ENCODE results near the gene TWIST2. TPM values are rescaled to one million over a fixed set of nuclear protein-coding genes. Genes with fewer than 3 reads are reported as not detected.

TWIST2 gene
- total and polyA plus RNA-seq, 7 experiments from 2014 or later, result not detected

DNA sequence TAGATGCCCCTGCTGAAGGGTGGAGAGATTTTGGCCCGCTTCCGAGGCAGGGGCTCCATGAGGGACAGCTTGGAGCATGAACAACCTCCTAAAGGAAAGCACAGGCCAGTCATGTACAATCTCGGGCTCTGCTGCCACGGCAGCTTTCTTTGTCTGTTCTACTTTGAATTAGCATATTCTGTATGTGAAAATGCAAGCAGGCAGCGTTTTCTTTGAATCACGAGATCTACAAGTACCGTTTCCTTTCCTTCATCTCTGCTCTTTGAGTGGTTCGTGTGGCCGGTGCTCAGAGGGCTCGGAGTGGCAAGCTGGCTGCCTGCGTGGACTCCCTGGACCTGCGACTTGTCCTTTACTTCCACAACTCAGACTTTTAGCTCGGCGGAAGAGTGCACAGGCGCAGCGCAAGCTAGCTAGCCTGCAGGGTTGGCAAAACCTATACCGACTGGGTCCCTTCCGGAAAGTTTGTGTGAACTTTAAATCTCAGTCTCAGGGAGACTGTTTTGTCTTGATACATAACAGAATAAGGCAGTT, 6.9 kb downstream of the TWIST2 start:
- Mint-ChIP-seq H3K27me3 (peaks cover 33 to 70% (median 48%) of the 10 kb centered on the region in 5 donors), H3K27ac (no peak overlapping the region), H3K4me3 (no peak overlapping the region), H3K36me3 (no peaks in the 10 kb centered on the region), H3K4me1 (no peaks in the 10 kb centered on the region), H3K9me3 (no peaks in the 10 kb centered on the region)
- Histone ChIP-seq H3K27ac (ENCODE audit: low read depth, low read length) (no peak overlapping the region), H3K9me3 (ENCODE audit: control insufficient read depth in 2 of 3, low read length in 3 of 3) (no peaks in the 10 kb centered on the region), H3K27me3 (ENCODE audit: control insufficient read depth in 2 of 2, insufficient read depth in 2 of 2, low read length in 2 of 2) (no peaks in the 10 kb centered on the region), H3K4me1 (ENCODE audit: control insufficient read depth in 2 of 2, insufficient read depth in 2 of 2, low read length in 2 of 2) (no peaks in the 10 kb centered on the region), H3K36me3 (ENCODE audit: control insufficient read depth in 2 of 3, insufficient read depth in 3 of 3, low read length in 3 of 3) (no peaks in the 10 kb centered on the region), H3K4me3 (ENCODE audit: low read length) (no peak overlapping the region)
- CTCF ChIA-PET, result no interaction called here
- DNase-seq, result no peak
- POLR2A ChIA-PET, result no interaction called here
- intact Hi-C loops (cut with micrococcal nuclease), result no loop called here
- no peak for ATAC-seq

DNA sequence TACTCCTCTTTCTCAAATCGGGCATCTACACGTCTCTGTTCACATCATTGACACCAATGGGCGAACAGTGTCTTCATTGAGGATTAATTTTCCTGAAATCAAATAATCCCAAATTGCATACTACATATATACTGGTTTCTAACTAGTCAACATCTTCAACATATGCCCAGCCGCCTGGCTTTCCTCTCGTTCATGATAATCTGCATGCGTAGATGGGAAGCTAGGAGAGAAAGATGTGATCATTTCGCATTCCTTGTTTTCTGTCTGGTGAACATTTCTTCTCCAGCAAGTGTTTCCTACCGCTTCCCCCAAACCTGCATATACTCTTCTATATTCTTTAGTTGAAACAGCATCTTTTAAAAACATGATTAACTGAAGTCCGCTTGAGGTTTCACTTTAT, 7.4 kb downstream of the TWIST2 start:
- H3K27me3 ChIP-seq (ENCODE audit: control insufficient read depth in 2 of 2, insufficient read depth in 2 of 2, low read length in 2 of 2), result no peaks in the 10 kb centered on the region
- H3K36me3 Mint-ChIP-seq, result no peaks in the 10 kb centered on the region
- no peak overlapping the region for H3K4me3 ChIP-seq (ENCODE audit: low read length)
- ChIA-PET POLR2A (no interaction called here), CTCF (no interaction called here)
- no peak overlapping the region for H3K27ac ChIP-seq (ENCODE audit: low read depth, low read length)
- H3K4me1 ChIP-seq (ENCODE audit: control insufficient read depth in 2 of 2, insufficient read depth in 2 of 2, low read length in 2 of 2), result no peaks in the 10 kb centered on the region
- ATAC-seq (no peak), DNase-seq (no peak)
- H3K4me1 Mint-ChIP-seq, result no peaks in the 10 kb centered on the region
- no peaks in the 10 kb centered on the region for H3K36me3 ChIP-seq (ENCODE audit: control insufficient read depth in 2 of 3, insufficient read depth in 3 of 3, low read length in 3 of 3)
- intact Hi-C loops (cut with micrococcal nuclease), result no loop called here
- H3K4me3 Mint-ChIP-seq, result no peak overlapping the region
- H3K9me3 Mint-ChIP-seq, result no peaks in the 10 kb centered on the region
- no peak overlapping the region for H3K27ac Mint-ChIP-seq
- H3K9me3 ChIP-seq (ENCODE audit: control insufficient read depth in 2 of 3, low read length in 3 of 3), result no peaks in the 10 kb centered on the region
- H3K27me3 Mint-ChIP-seq, result peaks cover 31 to 69% (median 46%) of the 10 kb centered on the region in 5 donors

DNA sequence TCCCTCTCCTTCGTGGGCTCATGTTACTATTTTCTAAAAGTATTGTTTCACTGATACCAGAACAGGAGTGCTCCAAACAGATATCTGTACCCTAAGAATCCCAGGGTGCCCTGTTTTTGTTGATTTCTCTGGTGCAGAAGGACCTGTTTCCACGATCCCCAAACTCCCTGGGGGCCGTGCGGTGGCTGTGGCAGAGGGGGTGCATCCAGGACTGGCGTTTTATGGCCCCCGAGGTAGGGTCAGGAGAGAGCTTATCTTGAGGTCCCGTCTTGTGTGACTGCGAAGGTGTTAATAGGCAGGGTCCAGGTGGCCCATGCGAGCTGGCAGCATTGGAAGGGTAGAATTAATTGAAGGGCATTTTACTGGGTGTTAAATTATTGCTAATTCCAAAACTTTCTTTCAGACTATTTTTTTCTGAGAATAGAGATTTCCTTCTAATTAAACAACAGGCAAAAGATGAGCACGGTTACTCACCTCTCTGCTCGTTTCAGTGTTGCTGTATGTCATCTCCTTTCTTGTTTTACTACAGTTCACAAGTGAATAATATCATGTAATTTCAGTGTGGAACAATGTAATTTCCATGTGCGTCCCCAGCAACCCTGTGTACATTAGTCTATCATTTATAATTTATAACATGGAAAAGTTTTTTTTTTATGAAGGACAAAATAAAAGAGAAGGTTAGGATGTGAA, 8.2 kb downstream of the TWIST2 start:
- Histone ChIP-seq H3K4me1 (ENCODE audit: control insufficient read depth in 2 of 2, insufficient read depth in 2 of 2, low read length in 2 of 2) (no peaks in the 10 kb centered on the region), H3K27ac (ENCODE audit: low read depth, low read length) (no peak overlapping the region), H3K36me3 (ENCODE audit: control insufficient read depth in 2 of 3, insufficient read depth in 3 of 3, low read length in 3 of 3) (no peaks in the 10 kb centered on the region), H3K27me3 (ENCODE audit: control insufficient read depth in 2 of 2, insufficient read depth in 2 of 2, low read length in 2 of 2) (no peaks in the 10 kb centered on the region), H3K4me3 (ENCODE audit: low read length) (no peak overlapping the region), H3K9me3 (ENCODE audit: control insufficient read depth in 2 of 3, low read length in 3 of 3) (no peaks in the 10 kb centered on the region)
- no peaks in the 10 kb centered on the region for H3K9me3 Mint-ChIP-seq
- DNase-seq (no peak), ATAC-seq (no peak)
- intact Hi-C loops (cut with micrococcal nuclease), result no loop called here
- no peak overlapping the region for H3K27ac Mint-ChIP-seq
- POLR2A ChIA-PET, result no interaction called here
- CTCF ChIA-PET, result no interaction called here
- peaks cover 29 to 64% (median 41%) of the 10 kb centered on the region in 5 donors for H3K27me3 Mint-ChIP-seq
- H3K4me1 Mint-ChIP-seq, result no peaks in the 10 kb centered on the region
- H3K36me3 Mint-ChIP-seq, result no peaks in the 10 kb centered on the region
- no peak overlapping the region for H3K4me3 Mint-ChIP-seq

DNA sequence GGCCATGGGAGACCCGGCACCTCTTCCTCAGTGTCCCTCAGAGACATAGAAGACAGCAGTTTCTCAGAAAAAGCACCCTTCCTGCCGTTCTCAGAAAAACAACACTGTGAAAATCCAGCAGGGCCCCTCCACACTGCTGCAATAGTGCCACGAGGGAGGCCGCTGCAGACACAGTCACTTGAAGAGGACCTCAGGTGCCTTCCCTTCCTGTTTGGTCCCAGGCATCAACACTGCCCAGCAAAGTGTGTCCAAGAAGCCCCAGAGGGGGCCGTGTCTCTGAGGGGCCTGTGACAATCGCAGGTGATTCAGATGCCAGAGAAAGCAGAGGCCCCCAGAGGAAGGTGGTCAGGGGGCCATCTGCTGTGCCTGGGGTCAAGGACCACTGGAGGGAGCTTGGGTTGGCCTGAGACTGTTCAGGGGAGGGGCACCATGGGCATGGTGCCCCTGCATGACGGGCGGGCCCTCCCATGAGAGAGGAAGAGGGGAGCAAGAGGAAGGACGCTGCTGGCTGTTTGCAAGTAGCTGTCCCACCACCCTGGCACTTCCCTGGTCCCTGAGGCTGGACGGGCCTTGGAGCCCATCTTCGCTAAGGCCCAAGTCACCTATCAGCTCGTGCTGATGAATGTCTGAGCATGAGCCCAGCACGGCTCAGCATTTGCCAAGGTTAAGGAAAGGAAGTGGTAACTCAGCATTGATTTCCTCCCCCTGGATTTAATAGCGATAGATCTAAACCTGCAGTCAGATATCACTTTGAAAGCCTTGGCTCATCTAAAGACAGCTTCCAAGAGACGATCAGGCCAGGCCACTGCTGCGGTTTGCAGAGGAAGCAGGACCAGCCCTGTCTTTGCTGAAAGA, 9.1 kb downstream of the TWIST2 start:
- Mint-ChIP-seq H3K4me1 (no peaks in the 10 kb centered on the region), H3K36me3 (no peaks in the 10 kb centered on the region), H3K4me3 (no peak overlapping the region), H3K9me3 (no peaks in the 10 kb centered on the region), H3K27ac (no peak overlapping the region), H3K27me3 (peaks cover 25 to 56% (median 33%) of the 10 kb centered on the region in 5 donors)
- no peaks in the 10 kb centered on the region for H3K9me3 ChIP-seq (ENCODE audit: control insufficient read depth in 2 of 3, low read length in 3 of 3)
- ATAC-seq (no peak), DNase-seq (no peak)
- intact Hi-C loops (cut with micrococcal nuclease), result no loop called here
- no peaks in the 10 kb centered on the region for H3K4me1 ChIP-seq (ENCODE audit: control insufficient read depth in 2 of 2, insufficient read depth in 2 of 2, low read length in 2 of 2)
- no peak overlapping the region for H3K27ac ChIP-seq (ENCODE audit: low read depth, low read length)
- H3K27me3 ChIP-seq (ENCODE audit: control insufficient read depth in 2 of 2, insufficient read depth in 2 of 2, low read length in 2 of 2), result no peaks in the 10 kb centered on the region
- ChIA-PET CTCF (no interaction called here), POLR2A (no interaction called here)
- no peaks in the 10 kb centered on the region for H3K36me3 ChIP-seq (ENCODE audit: control insufficient read depth in 2 of 3, insufficient read depth in 3 of 3, low read length in 3 of 3)
- no peak overlapping the region for H3K4me3 ChIP-seq (ENCODE audit: low read length)

DNA sequence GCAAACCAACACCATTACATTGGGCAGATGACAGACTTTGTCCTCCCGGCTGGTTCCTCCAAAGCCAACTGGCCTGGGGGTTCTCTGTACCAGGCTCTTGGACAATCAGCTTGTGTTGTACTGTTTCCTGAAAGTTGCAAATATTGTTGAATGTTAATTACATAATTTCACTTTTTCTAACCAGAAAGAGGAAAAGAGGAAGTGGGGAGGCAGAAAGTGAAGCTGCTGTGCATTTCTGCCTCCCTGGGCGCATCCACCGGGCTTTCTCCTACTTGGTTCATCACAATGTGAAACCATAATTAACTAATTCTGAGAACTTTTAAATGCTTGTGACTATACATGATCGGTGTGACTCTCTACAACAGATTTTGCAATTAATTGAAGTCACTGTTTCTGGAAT, 10.1 kb downstream of the TWIST2 start:
- no peak overlapping the region for H3K27ac Mint-ChIP-seq
- ChIA-PET CTCF (no interaction called here), POLR2A (no interaction called here)
- no peaks in the 10 kb centered on the region for H3K9me3 Mint-ChIP-seq
- H3K27me3 ChIP-seq (ENCODE audit: control insufficient read depth in 2 of 2, insufficient read depth in 2 of 2, low read length in 2 of 2), result no peaks in the 10 kb centered on the region
- H3K27ac ChIP-seq (ENCODE audit: low read depth, low read length), result no peak overlapping the region
- DNase-seq (no peak), ATAC-seq (no peak)
- no peaks in the 10 kb centered on the region for H3K36me3 ChIP-seq (ENCODE audit: control insufficient read depth in 2 of 3, insufficient read depth in 3 of 3, low read length in 3 of 3)
- no peak overlapping the region for H3K4me3 ChIP-seq (ENCODE audit: low read length)
- H3K4me1 ChIP-seq (ENCODE audit: control insufficient read depth in 2 of 2, insufficient read depth in 2 of 2, low read length in 2 of 2), result no peaks in the 10 kb centered on the region
- intact Hi-C loops (cut with micrococcal nuclease), result no loop called here
- H3K27me3 Mint-ChIP-seq, result peaks cover 19 to 49% (median 26%) of the 10 kb centered on the region in 5 donors
- H3K9me3 ChIP-seq (ENCODE audit: control insufficient read depth in 2 of 3, low read length in 3 of 3), result no peaks in the 10 kb centered on the region
- H3K4me1 Mint-ChIP-seq, result no peaks in the 10 kb centered on the region
- H3K36me3 Mint-ChIP-seq, result no peaks in the 10 kb centered on the region
- H3K4me3 Mint-ChIP-seq, result no peak overlapping the region

DNA sequence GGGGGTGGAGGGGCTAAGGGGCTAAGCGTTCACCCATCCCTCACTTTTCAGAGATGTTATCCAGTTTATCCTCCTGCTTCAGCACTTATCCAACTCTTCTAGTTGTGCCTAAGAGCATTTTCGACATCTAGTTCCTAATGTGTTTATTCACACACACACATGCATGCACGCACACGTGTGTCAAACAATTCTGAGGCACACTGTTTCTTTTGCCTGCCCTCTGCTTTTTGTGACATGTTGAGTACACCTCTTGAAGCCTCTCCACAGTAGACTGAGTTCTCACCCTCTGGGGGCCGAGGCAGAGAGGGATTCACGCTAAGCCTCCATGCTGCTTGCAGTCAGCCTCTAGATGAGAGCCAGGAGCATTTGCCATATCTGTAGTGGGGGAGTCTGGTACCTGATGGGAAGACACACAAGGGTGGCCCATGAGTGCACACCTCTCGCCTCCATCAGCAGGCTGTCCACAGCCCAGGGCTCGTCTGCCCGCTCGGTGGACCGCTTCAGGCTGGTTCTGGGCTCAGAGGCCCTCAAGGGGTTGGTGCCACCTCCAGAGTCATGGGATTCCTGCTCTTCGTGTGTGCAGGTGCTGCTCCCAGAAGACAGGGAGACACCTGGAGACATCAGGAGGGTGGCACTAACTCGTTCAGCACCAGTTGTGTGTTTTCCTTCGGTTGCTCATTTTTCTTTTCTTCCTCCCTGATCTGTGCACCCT, 11.9 kb downstream of the TWIST2 start:
- no peak for ATAC-seq
- Histone ChIP-seq H3K4me3 (ENCODE audit: low read length) (no peak overlapping the region), H3K36me3 (ENCODE audit: control insufficient read depth in 2 of 3, insufficient read depth in 3 of 3, low read length in 3 of 3) (no peaks in the 10 kb centered on the region), H3K4me1 (ENCODE audit: control insufficient read depth in 2 of 2, insufficient read depth in 2 of 2, low read length in 2 of 2) (no peaks in the 10 kb centered on the region), H3K27ac (ENCODE audit: low read depth, low read length) (no peak overlapping the region), H3K27me3 (ENCODE audit: control insufficient read depth in 2 of 2, insufficient read depth in 2 of 2, low read length in 2 of 2) (no peaks in the 10 kb centered on the region), H3K9me3 (ENCODE audit: control insufficient read depth in 2 of 3, low read length in 3 of 3) (no peaks in the 10 kb centered on the region)
- H3K36me3 Mint-ChIP-seq, result no peaks in the 10 kb centered on the region
- no peak overlapping the region for H3K27ac Mint-ChIP-seq
- POLR2A ChIA-PET, result no interaction called here
- CTCF ChIA-PET, result no interaction called here
- H3K4me3 Mint-ChIP-seq, result no peak overlapping the region
- H3K9me3 Mint-ChIP-seq, result no peaks in the 10 kb centered on the region
- peaks cover 7 to 45% (median 16%) of the 10 kb centered on the region in 5 donors for H3K27me3 Mint-ChIP-seq
- H3K4me1 Mint-ChIP-seq, result no peaks in the 10 kb centered on the region
- DNase-seq, result no peak
- intact Hi-C loops (cut with micrococcal nuclease), result no loop called here
